ENCODE results near the gene KL. TPM values are rescaled to one million over a fixed set of nuclear protein-coding genes. Genes with fewer than 3 reads are reported as not detected.

Gene KL
- total and polyA plus RNA-seq, 2 of the 8 experiments (the other 6 are each of a cell fraction or from before 2014, with no cell fraction given), result 0.02 TPM; not detected in 1

GRCh38 chr13:32989942-32990341 is 26.3 kb upstream of the KL start (continued):
- TF ChIP-seq CHD7 (IDR thresholded peaks at IDR 0.05; ENCODE audit: insufficient replicate concordance, low read length) (no peak), SUZ12 (IDR thresholded peaks at IDR 0.05; ENCODE audit: low read length) (no peak), TCF12 (IDR thresholded peaks at IDR 0.05; ENCODE audit: low read depth, low read length) (no peak)
